ENCODE measurements around the gene CSTF3. TPM values are rescaled to one million over a fixed set of nuclear protein-coding genes. Genes with fewer than 3 reads are reported as not detected.

CSTF3 gene
- total RNA-seq, 1 donor from 2014 or later, result 17.9 TPM

- no peak for DNase-seq (ENCODE audit: low spot score)
- H3K9me3 Mint-ChIP-seq (ENCODE audit: low read depth), result no peaks in the 10 kb centered on the region
- peaks cover 12% of the 10 kb centered on the region for H3K4me1 Mint-ChIP-seq (ENCODE audit: low read depth)
- no peak overlapping the region for H3K27ac Mint-ChIP-seq (ENCODE audit: unreplicated experiment)
- no peak overlapping the region for H3K4me3 Mint-ChIP-seq (ENCODE audit: unreplicated experiment)
- no peaks in the 10 kb centered on the region for H3K36me3 Mint-ChIP-seq (ENCODE audit: low read depth)
- no peaks in the 10 kb centered on the region for H3K27me3 Mint-ChIP-seq (ENCODE audit: low read depth)
- TF ChIP-seq, protein P1, sequence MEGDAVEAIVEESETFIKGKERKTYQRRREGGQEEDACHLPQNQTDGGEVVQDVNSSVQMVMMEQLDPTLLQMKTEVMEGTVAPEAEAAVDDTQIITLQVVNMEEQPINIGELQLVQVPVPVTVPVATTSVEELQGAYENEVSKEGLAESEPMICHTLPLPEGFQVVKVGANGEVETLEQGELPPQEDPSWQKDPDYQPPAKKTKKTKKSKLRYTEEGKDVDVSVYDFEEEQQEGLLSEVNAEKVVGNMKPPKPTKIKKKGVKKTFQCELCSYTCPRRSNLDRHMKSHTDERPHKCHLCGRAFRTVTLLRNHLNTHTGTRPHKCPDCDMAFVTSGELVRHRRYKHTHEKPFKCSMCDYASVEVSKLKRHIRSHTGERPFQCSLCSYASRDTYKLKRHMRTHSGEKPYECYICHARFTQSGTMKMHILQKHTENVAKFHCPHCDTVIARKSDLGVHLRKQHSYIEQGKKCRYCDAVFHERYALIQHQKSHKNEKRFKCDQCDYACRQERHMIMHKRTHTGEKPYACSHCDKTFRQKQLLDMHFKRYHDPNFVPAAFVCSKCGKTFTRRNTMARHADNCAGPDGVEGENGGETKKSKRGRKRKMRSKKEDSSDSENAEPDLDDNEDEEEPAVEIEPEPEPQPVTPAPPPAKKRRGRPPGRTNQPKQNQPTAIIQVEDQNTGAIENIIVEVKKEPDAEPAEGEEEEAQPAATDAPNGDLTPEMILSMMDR (IDR thresholded peaks at IDR 0.05), result no peak
These were observed 34.3 kb upstream of the CSTF3 start for GRCh38 chr11:33195462-33196173.

GRCh38 chr11:33194455-33194854 lies 33.2 kb upstream of the CSTF3 start:
- H3K27ac Mint-ChIP-seq (ENCODE audit: unreplicated experiment), result no peak overlapping the region
- H3K36me3 Mint-ChIP-seq (ENCODE audit: low read depth), result no peaks in the 10 kb centered on the region
- no peak for DNase-seq (ENCODE audit: low spot score)
- TF ChIP-seq, protein P1 (IDR thresholded peaks at IDR 0.05), result no peak
- H3K9me3 Mint-ChIP-seq (ENCODE audit: low read depth), result no peaks in the 10 kb centered on the region
- H3K27me3 Mint-ChIP-seq (ENCODE audit: low read depth), result no peaks in the 10 kb centered on the region
- H3K4me3 Mint-ChIP-seq (ENCODE audit: unreplicated experiment), result no peak overlapping the region
- peaks cover 12% of the 10 kb centered on the region for H3K4me1 Mint-ChIP-seq (ENCODE audit: low read depth)

DNA sequence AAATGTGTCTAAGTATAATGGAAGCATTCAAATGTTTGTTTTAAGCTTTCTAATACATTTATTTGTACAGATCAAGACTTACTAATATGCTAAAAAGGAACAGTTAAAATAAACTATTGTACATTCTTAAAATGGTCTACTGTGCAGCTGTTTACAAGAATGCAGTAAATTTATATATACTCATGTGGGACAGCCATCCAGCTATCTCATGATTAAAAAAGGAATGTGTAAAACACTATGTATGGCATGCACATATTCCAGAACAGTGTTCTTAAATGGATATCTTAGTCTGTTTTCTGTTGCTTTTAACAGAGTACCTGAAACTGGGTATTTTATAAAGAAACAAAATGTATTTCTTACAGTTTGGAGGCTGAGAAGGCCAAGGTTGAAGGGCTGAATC lies 30.2 kb upstream of the CSTF3 start:
- no peak overlapping the region for H3K4me3 Mint-ChIP-seq (ENCODE audit: unreplicated experiment)
- no peaks in the 10 kb centered on the region for H3K27me3 Mint-ChIP-seq (ENCODE audit: low read depth)
- DNase-seq (ENCODE audit: low spot score), result no peak
- no peaks in the 10 kb centered on the region for H3K9me3 Mint-ChIP-seq (ENCODE audit: low read depth)
- H3K4me1 Mint-ChIP-seq (ENCODE audit: low read depth), result peaks cover 8% of the 10 kb centered on the region
- TF ChIP-seq, protein P1 (IDR thresholded peaks at IDR 0.05), result no peak
- H3K36me3 Mint-ChIP-seq (ENCODE audit: low read depth), result no peaks in the 10 kb centered on the region
- no peak overlapping the region for H3K27ac Mint-ChIP-seq (ENCODE audit: unreplicated experiment)

DNA sequence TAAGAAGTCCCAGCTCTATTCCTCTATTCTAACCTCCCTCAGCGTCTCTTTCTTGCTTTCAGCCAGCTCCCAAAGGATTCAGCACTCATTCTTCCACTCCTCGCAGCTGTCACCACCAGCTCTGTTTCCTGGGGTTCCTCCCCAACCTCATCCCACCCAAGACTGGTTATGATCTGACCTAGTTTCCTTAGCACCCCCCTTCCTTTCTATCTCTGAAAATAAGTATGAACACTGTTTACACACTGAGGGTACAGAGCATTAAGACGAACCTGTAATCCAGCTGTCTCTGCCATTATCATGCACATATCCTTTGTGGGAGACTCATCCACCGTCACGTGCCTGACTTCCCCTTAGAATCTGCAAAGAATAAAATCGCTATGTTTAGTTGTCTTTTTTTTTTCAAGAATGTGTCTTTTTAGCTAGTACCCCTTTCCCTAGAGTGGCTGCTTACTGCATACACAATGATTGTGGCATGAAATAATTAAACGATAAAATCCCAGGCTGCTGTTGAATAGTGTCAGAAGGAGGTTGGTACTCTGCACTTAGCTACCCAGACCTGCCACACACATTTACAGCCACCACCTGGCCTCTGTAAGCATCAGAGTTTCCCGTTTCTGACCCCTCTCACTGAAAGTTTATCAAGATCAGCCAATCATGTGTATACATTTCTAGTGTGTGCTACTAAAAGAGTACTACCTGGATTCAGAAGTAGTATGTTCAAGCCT lies 26.9 kb upstream of the CSTF3 start:
- Mint-ChIP-seq H3K36me3 (ENCODE audit: low read depth) (no peaks in the 10 kb centered on the region), H3K9me3 (ENCODE audit: low read depth) (no peaks in the 10 kb centered on the region), H3K4me1 (ENCODE audit: low read depth) (peaks cover 8% of the 10 kb centered on the region), H3K4me3 (ENCODE audit: unreplicated experiment) (no peak overlapping the region), H3K27me3 (ENCODE audit: low read depth) (no peaks in the 10 kb centered on the region), H3K27ac (ENCODE audit: unreplicated experiment) (no peak overlapping the region)
- TF ChIP-seq, protein P1 (IDR thresholded peaks at IDR 0.05), result no peak
- no peak for DNase-seq (ENCODE audit: low spot score)

DNA sequence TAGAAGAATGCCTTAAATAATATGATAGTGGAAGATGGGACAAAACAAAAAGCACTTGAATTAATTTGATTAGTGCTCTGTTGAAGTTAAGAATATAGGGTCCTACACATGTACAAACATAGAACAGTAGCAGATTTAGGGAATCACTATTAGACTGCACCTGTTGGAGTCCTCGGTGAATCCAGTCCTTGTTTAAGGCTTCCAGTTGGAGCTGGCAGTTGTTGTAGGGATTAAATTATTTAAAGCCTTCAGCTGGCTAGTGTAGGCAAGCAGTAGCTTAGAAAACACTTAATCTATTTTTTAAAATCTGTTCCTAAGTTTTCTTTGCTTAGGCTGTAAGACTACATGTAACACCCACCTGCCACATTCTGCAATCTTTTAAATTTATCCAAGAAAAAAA lies 24.5 kb upstream of the CSTF3 start:
- DNase-seq (ENCODE audit: low spot score), result no peak
- Mint-ChIP-seq H3K36me3 (ENCODE audit: low read depth) (no peaks in the 10 kb centered on the region), H3K27ac (ENCODE audit: unreplicated experiment) (no peak overlapping the region), H3K27me3 (ENCODE audit: low read depth) (no peaks in the 10 kb centered on the region), H3K9me3 (ENCODE audit: low read depth) (no peaks in the 10 kb centered on the region), H3K4me1 (ENCODE audit: low read depth) (peaks cover 4% of the 10 kb centered on the region), H3K4me3 (ENCODE audit: unreplicated experiment) (no peak overlapping the region)
- TF ChIP-seq, protein P1 (IDR thresholded peaks at IDR 0.05), result no peak

All from chondrocyte (in vitro differentiated cells).